Panc1 (cell line): ENCODE data around the gene KCNN3. TPM values are rescaled to one million over a fixed set of nuclear protein-coding genes. Genes with fewer than 3 reads are reported as not detected.

Source experiments
- ATAC-seq: fragments of 200-7000 bp; cut with Tn5 transposase; 2 replicates; pipeline ENCODE4 v1.9.1; 2020; ENCODE audit warnings: mild to moderate bottlenecking, moderate library complexity
- BruUV-seq: library from RNA; stranded (reverse); fragments of 400-500 nt; replicated peaks from 2 replicates; lab custom pipeline; 2021; lab: Mats Ljungman, UMichigan
- CTCF ChIA-PET: fragments of 300-600 bp; sonication (Branson Sonifier 250); formaldehyde crosslinking; loops from one replicate; lab custom pipeline; 2022; ENCODE audit warnings: antibody characterized with exemption; lab: Charles Lee
- POLR2A ChIA-PET: fragments of 300-600 bp; sonication (Branson Sonifier 250); formaldehyde crosslinking; loops from one replicate; lab custom pipeline; 2022; ENCODE audit warnings: antibody characterized with exemption; lab: Charles Lee
- DNase-seq: peaks from one replicate; pipeline ENCODE4 v3.0.0-alpha.2; 2010; ENCODE audit warnings: low read depth, low spot score
- H3K27ac ChIP-seq: 2 replicates; pipeline ENCODE4 v1.5.1; 2011; ENCODE audit warnings: mild to moderate bottlenecking, low read length, inconsistent platforms
- H3K27me3 ChIP-seq: fragments of 200-500 bp; sonication (Bioruptor generic); 2 replicates; pipeline ENCODE4 v1.6.0; 2014; ENCODE audit warnings: low read length, inconsistent platforms; ENCODE audit not compliant: control insufficient read depth, insufficient read depth
- H3K36me3 ChIP-seq: fragments of 200-500 bp; sonication (Bioruptor generic); 2 replicates; pipeline ENCODE4 v1.5.1; 2014; ENCODE audit warnings: inconsistent platforms, mild to moderate bottlenecking, low read length, moderate library complexity; ENCODE audit not compliant: control insufficient read depth, insufficient read depth
- H3K4me1 ChIP-seq: 2 replicates; pipeline ENCODE4 v1.5.1; 2011; ENCODE audit warnings: inconsistent platforms, mild to moderate bottlenecking, low read length, moderate library complexity; ENCODE audit not compliant: control insufficient read depth, insufficient read depth
- H3K4me3 ChIP-seq, 2 experiments: 2 replicates each; pipeline ENCODE4 v1.5.1; 2011 to 2012; ENCODE audit warnings: low read depth in 2 of 2, low read length in 2 of 2, mild to moderate bottlenecking in 2 of 2, inconsistent platforms in 1 of 2, moderate library complexity in 1 of 2
- H3K9me3 ChIP-seq: fragments of 200-500 bp; sonication (Bioruptor generic); 2 replicates; pipeline ENCODE4 v1.5.1; 2014; ENCODE audit warnings: low read depth, mild to moderate bottlenecking, inconsistent platforms, low read length, moderate library complexity; ENCODE audit not compliant: control insufficient read depth, insufficient read depth
- POLR2AphosphoS5 ChIP-seq: IDR thresholded peaks from 2 replicates; pipeline ENCODE4 v1.6.1; 2012; ENCODE audit warnings: mild to moderate bottlenecking, low read depth, low read length, moderate library complexity
- REST ChIP-seq, 2 experiments: IDR thresholded peaks; 2 replicates each; pipeline ENCODE4 v1.6.1; 2011 to 2012; ENCODE audit warnings: low read depth in 2 of 2, control low read depth in 1 of 2, low read length in 1 of 2, mild to moderate bottlenecking in 1 of 2, moderate library complexity in 1 of 2; ENCODE audit not compliant: insufficient read depth in 1 of 2
- SIN3A ChIP-seq: IDR thresholded peaks from 2 replicates; pipeline ENCODE4 v1.6.1; 2012; ENCODE audit warnings: low read depth, mild to moderate bottlenecking, low read length, moderate library complexity, borderline replicate concordance; ENCODE audit not compliant: insufficient read depth
- TCF7L2 ChIP-seq: IDR thresholded peaks from 2 replicates; pipeline ENCODE4 v1.6.1; 2011; ENCODE audit warnings: mild to moderate bottlenecking, low read depth, low read length, inconsistent platforms
- in situ Hi-C: cut with HindIII; loops from 2 replicates; pipeline ENCODE4 v1.10.0; 2016; ENCODE audit warnings: low sequenced_read_pairs, low pct_unique_long_range_greater_than_20kb
- intact Hi-C: fragments of 100-400 bp; cut with micrococcal nuclease; formaldehyde crosslinking; loops from one replicate; pipeline ENCODE4 v1.10.0; 2022; ENCODE audit not compliant: unreplicated experiment
- total RNA-seq: library from RNA; stranded (reverse); gene quantifications from one replicate; pipeline ENCODE4 v1.2.1, GENCODE V29; 2021; ENCODE audit not compliant: unreplicated experiment
- TF ChIP-seq, protein P1 (sequence below): fragments of 450-650 bp; IDR thresholded peaks from 2 replicates; pipeline ENCODE4 v1.5.1; 2017; ENCODE audit warnings: mild to moderate bottlenecking

Gene KCNN3
- total RNA-seq, 1 experiment from 2014 or later = 0.05 TPM

DNA sequence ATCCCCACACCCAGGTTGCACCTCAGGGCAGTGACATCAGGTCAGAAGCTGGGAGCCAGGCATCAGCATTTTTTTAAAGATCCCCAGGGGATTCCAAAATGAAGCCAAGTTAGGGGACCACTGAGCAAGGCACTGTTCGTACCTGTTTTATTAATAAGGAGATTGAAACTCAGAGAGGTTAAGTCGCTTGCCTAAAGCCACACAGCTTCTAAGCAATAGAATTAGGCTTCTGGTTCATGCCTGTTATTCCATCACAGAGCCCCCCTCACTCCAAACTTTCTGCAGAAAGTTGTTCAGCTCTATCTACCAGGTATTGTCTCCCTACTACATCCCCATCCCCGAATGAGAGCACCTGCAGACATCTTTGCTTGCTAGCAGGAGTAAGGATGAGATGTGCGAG, 28.7 kb downstream of the KCNN3 start:
- in situ Hi-C loops = no loop called here
- intact Hi-C loops = no loop called here
- Histone ChIP-seq H3K4me3 (no peak overlapping the region), H3K27ac (no peak overlapping the region), H3K27me3 (no peaks in the 10 kb centered on the region), H3K9me3 (no peaks in the 10 kb centered on the region), H3K4me1 (no peaks in the 10 kb centered on the region), H3K36me3 (no peaks in the 10 kb centered on the region)
- ChIA-PET CTCF (no interaction called here), POLR2A (no interaction called here)
- TF ChIP-seq, protein P1, sequence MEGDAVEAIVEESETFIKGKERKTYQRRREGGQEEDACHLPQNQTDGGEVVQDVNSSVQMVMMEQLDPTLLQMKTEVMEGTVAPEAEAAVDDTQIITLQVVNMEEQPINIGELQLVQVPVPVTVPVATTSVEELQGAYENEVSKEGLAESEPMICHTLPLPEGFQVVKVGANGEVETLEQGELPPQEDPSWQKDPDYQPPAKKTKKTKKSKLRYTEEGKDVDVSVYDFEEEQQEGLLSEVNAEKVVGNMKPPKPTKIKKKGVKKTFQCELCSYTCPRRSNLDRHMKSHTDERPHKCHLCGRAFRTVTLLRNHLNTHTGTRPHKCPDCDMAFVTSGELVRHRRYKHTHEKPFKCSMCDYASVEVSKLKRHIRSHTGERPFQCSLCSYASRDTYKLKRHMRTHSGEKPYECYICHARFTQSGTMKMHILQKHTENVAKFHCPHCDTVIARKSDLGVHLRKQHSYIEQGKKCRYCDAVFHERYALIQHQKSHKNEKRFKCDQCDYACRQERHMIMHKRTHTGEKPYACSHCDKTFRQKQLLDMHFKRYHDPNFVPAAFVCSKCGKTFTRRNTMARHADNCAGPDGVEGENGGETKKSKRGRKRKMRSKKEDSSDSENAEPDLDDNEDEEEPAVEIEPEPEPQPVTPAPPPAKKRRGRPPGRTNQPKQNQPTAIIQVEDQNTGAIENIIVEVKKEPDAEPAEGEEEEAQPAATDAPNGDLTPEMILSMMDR = no peak
- TF ChIP-seq POLR2AphosphoS5 = no peak
- TF ChIP-seq TCF7L2 = no peak
- TF ChIP-seq SIN3A = no peak
- no peak for TF ChIP-seq REST (IDR thresholded peaks at IDR 0.05; ENCODE audit: insufficient read depth in 1 of 2, low read depth in 2 of 2, low read length in 1 of 2)
- no TSS peak for BruUV-seq
- ATAC-seq (no peak), DNase-seq (no peak)

GRCh38 chr1:154840269-154841176, 29.6 kb downstream of the KCNN3 start:
- no peak for TF ChIP-seq POLR2AphosphoS5
- TF ChIP-seq, protein P1 = no peak
- TF ChIP-seq SIN3A = no peak
- TF ChIP-seq REST (IDR thresholded peaks at IDR 0.05; ENCODE audit: insufficient read depth in 1 of 2, low read depth in 2 of 2, low read length in 1 of 2) = no peak
- TF ChIP-seq TCF7L2 = no peak
- DNase-seq = no peak
- no TSS peak for BruUV-seq
- Histone ChIP-seq H3K9me3 (no peaks in the 10 kb centered on the region), H3K27ac (no peak overlapping the region), H3K27me3 (peaks cover 4% of the 10 kb centered on the region), H3K4me1 (no peaks in the 10 kb centered on the region), H3K4me3 (no peak overlapping the region), H3K36me3 (no peaks in the 10 kb centered on the region)
- in situ Hi-C loops = no loop called here
- ChIA-PET CTCF (no interaction called here), POLR2A (no interaction called here)
- intact Hi-C loops = no loop called here
- ATAC-seq = no peak
